Nasal cavity respiratory epithelium epithelial cell of viscerocranial mucosa (primary cell): Measurements from ENCODE around the gene MDM2. TPM values are rescaled to one million over a fixed set of nuclear protein-coding genes. Genes with fewer than 3 reads are reported as not detected.

Experiments used
- total RNA-seq: library from RNA; depleted of rRNA; stranded (reverse); fragments of >200 nt; gene quantifications from 2 replicates; pipeline ENCODE4 v1.2.3, GENCODE V29; 2014

Gene MDM2
- 216 and 316 TPM in 2 replicates for total RNA-seq

GRCh38 chr12:68807576-68808387 lies at the start of gene MDM2:
MDM2 (plus strand) TSS chr12:68808177; CDS start chr12:68808478, 301 bp downstream.

Other genes starting within 250 kb of the MDM2 start
- gene RAP1B, start 197.3 kb upstream of the MDM2 start, total RNA-seq, result 161 and 271 TPM in 2 replicates
- 40.7 and 45.1 TPM in 2 replicates for gene NUP107, start 121.2 kb upstream of the MDM2 start, total RNA-seq
- gene SLC35E3, start 62.0 kb upstream of the MDM2 start, total RNA-seq, result 1.7 and 4.6 TPM in 2 replicates
- gene CPM, start 125.0 kb downstream of the MDM2 start, total RNA-seq, result 12.3 and 23.7 TPM in 2 replicates